ENCODE measurements around the gene JARID2.

GRCh38 chr6:15355683-15356099 lies 109.8 kb downstream of the JARID2 start:
- TF ChIP-seq, protein P1, sequence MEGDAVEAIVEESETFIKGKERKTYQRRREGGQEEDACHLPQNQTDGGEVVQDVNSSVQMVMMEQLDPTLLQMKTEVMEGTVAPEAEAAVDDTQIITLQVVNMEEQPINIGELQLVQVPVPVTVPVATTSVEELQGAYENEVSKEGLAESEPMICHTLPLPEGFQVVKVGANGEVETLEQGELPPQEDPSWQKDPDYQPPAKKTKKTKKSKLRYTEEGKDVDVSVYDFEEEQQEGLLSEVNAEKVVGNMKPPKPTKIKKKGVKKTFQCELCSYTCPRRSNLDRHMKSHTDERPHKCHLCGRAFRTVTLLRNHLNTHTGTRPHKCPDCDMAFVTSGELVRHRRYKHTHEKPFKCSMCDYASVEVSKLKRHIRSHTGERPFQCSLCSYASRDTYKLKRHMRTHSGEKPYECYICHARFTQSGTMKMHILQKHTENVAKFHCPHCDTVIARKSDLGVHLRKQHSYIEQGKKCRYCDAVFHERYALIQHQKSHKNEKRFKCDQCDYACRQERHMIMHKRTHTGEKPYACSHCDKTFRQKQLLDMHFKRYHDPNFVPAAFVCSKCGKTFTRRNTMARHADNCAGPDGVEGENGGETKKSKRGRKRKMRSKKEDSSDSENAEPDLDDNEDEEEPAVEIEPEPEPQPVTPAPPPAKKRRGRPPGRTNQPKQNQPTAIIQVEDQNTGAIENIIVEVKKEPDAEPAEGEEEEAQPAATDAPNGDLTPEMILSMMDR (IDR thresholded peaks at IDR 0.05), result no peak
- TF ChIP-seq POLR2A (IDR thresholded peaks at IDR 0.05), result no peak

All from thyroid gland (tissue), 4 donors.